HepG2 (cell line): ENCODE measurements around the gene TBC1D20. TPM values are rescaled to one million over a fixed set of nuclear protein-coding genes. Genes with fewer than 3 reads are reported as not detected.

Experiments used
- CENPT ChIP-seq: sonication (generic); formaldehyde crosslinking; IDR thresholded peaks from 2 replicates; pipeline ENCODE4 v1.8.0; 2022; ENCODE audit warnings: low read depth, mild to moderate bottlenecking, moderate library complexity, missing genetic modification reagents
- DNMT1 ChIP-seq: sonication (generic); formaldehyde crosslinking; IDR thresholded peaks from 2 replicates; pipeline ENCODE4 v1.5.1; 2020; ENCODE audit warnings: mild to moderate bottlenecking, missing genetic modification reagents
- LBX2 ChIP-seq: sonication (generic); formaldehyde crosslinking; IDR thresholded peaks from 2 replicates; pipeline ENCODE4 v1.5.0; 2020; ENCODE audit warnings: missing genetic modification reagents, mild to moderate bottlenecking, borderline replicate concordance
- MIER2 ChIP-seq: IDR thresholded peaks from 2 replicates; pipeline ENCODE4 v1.6.1; 2016; ENCODE audit warnings: missing biosample characterization, missing genetic modification reagents
- MZF1 ChIP-seq: sonication (generic); formaldehyde crosslinking; IDR thresholded peaks from 2 replicates; pipeline ENCODE4 v1.8.1; 2023; ENCODE audit warnings: mild to moderate bottlenecking, missing genetic modification reagents, borderline replicate concordance
- RBFOX2 ChIP-seq: fragments of 200-400 bp; formaldehyde crosslinking; IDR thresholded peaks from 2 replicates; pipeline ENCODE4 v1.6.1; 2017; ENCODE audit warnings: low read depth, mild to moderate bottlenecking, low read length
- TBX2 ChIP-seq: sonication (generic); formaldehyde crosslinking; IDR thresholded peaks from 2 replicates; pipeline ENCODE4 v1.5.0; 2020; ENCODE audit warnings: missing genetic modification reagents, mild to moderate bottlenecking, borderline replicate concordance
- ZFP36 ChIP-seq: fragments of 150-350 bp; IDR thresholded peaks from 2 replicates; pipeline ENCODE4 v1.6.1; 2018; ENCODE audit warnings: borderline replicate concordance, low read length, low read depth; ENCODE audit not compliant: partially characterized antibody
- ZMAT5 ChIP-seq: sonication (generic); formaldehyde crosslinking; IDR thresholded peaks from 2 replicates; pipeline ENCODE4 v1.5.0; 2020; ENCODE audit warnings: mild to moderate bottlenecking, low read depth, missing genetic modification reagents, borderline replicate concordance
- ZNF253 ChIP-seq: sonication (generic); formaldehyde crosslinking; IDR thresholded peaks from 2 replicates; pipeline ENCODE4 v1.8.0; 2022; ENCODE audit warnings: mild to moderate bottlenecking, missing genetic modification reagents, borderline replicate concordance
- ZNF383 ChIP-seq: sonication (generic); formaldehyde crosslinking; IDR thresholded peaks from 2 replicates; pipeline ENCODE4 v1.4.0; 2020; ENCODE audit warnings: missing genetic modification reagents, mild to moderate bottlenecking, borderline replicate concordance
- ZNF468 ChIP-seq: sonication (generic); formaldehyde crosslinking; IDR thresholded peaks from 2 replicates; pipeline ENCODE4 v1.8.0; 2022; ENCODE audit warnings: mild to moderate bottlenecking, moderate library complexity, missing genetic modification reagents
- ZNF670 ChIP-seq: sonication (generic); formaldehyde crosslinking; IDR thresholded peaks from 2 replicates; pipeline ENCODE4 v1.8.0; 2022; ENCODE audit warnings: mild to moderate bottlenecking, missing genetic modification reagents, borderline replicate concordance
- polyA plus RNA-seq, 8 experiments: library from polyadenylated mRNA; depleted of rRNA in 3 of 8; stranded (reverse) in 7 of 8; unstranded in 1 of 8; fragments of >200 nt; fragmentation: Illumina TruSeq in 4 of 8; extraction: Trizol in 4 of 8; gene quantifications; 2 replicates each; pipeline versions ENCODE4 v1.2.1 to v1.2.3, GENCODE V29; 2011 to 2016; ENCODE audit warnings: low read depth in 4 of 8, missing spikeins in 1 of 8, mixed read lengths in 1 of 8; ENCODE audit not compliant: insufficient read depth in 1 of 8
- total RNA-seq, 5 experiments: library from RNA; depleted of rRNA; stranded (reverse); fragments of >200 nt; fragmentation: Illumina TruSeq; extraction: Trizol; gene quantifications; 2 replicates each; pipeline ENCODE4 v1.2.3, GENCODE V29; 2016; ENCODE audit warnings: low read depth in 1 of 5
- TF ChIP-seq, protein P1 (sequence below): sonication (generic); formaldehyde crosslinking; conservative IDR thresholded peaks from 2 replicates; pipeline ENCODE4 v1.8.1; 2023; ENCODE audit warnings: missing genetic modification reagents
- TF ChIP-seq, protein P2 (sequence below): sonication (generic); formaldehyde crosslinking; IDR thresholded peaks from 2 replicates; pipeline ENCODE4 v1.5.1; 2020; ENCODE audit warnings: missing genetic modification reagents, mild to moderate bottlenecking, borderline replicate concordance
- TF ChIP-seq, protein P3 (sequence below): sonication (generic); formaldehyde crosslinking; IDR thresholded peaks from 2 replicates; pipeline ENCODE4 v1.4.0; 2020; ENCODE audit warnings: low read depth, missing genetic modification reagents
- TF ChIP-seq, protein P4 (sequence below): sonication (generic); formaldehyde crosslinking; conservative IDR thresholded peaks from 2 replicates; pipeline ENCODE4 v1.4.0; 2020; ENCODE audit warnings: missing genetic modification reagents

TBC1D20 gene
- total and polyA plus RNA-seq, 2 of the 13 experiments (the other 11 are each of a cell fraction or from before 2014, with no cell fraction given), result 36.6 to 47.1 TPM

DNA sequence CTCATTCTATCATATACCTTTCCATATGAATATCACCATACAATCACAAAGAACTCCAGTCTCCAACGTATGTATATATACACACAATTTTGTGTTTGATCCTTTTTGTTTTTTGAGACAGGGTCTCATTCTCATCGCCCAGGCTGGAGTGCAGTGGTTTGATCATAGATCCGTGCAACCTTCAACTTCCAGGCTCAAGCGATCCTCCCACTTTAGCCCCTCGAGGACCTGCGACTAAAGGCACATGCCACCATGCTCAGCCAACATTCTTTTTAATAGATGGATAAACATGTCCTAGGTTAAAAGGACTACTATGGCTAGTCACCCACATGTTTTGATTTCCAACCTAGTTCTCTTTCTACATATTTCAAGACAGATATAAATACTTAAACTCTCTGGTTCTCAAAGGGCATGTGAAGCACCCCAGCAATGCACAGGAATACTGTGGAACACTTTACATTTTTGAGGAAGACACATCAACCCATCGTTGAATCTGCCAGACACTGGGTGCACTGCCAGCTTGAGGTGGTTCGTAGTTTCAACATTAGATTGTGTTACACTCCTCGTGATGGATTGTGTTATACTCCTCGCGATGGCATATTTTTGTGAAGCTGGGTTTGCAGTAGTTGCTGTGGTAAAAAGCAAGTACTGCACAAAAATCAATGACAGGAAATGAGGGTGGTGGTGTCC is 40.9 kb upstream of the TBC1D20 start (continued):
- TF ChIP-seq ZFP36 (peak; percentile 22), LBX2 (CRISPR knock-in tag) (no peak), MIER2 (CRISPR knock-in tag) (no peak), ZNF468 (CRISPR knock-in tag) (no peak), RBFOX2 (no peak), CENPT (no peak), ZMAT5 (CRISPR knock-in tag) (no peak), ZNF670 (CRISPR knock-in tag) (no peak), DNMT1 (CRISPR knock-in tag) (no peak), TBX2 (CRISPR knock-in tag) (no peak), ZNF383 (no peak), ZNF253 (0 out of 2 replicates have a peak, but pooled peaks have one; percentile 36), MZF1 (CRISPR knock-in tag) (no peak)
- TF ChIP-seq, protein P1, sequence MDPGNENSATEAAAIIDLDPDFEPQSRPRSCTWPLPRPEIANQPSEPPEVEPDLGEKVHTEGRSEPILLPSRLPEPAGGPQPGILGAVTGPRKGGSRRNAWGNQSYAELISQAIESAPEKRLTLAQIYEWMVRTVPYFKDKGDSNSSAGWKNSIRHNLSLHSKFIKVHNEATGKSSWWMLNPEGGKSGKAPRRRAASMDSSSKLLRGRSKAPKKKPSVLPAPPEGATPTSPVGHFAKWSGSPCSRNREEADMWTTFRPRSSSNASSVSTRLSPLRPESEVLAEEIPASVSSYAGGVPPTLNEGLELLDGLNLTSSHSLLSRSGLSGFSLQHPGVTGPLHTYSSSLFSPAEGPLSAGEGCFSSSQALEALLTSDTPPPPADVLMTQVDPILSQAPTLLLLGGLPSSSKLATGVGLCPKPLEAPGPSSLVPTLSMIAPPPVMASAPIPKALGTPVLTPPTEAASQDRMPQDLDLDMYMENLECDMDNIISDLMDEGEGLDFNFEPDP (CRISPR knock-in tag), result peak; percentile 91
- TF ChIP-seq, protein P2, sequence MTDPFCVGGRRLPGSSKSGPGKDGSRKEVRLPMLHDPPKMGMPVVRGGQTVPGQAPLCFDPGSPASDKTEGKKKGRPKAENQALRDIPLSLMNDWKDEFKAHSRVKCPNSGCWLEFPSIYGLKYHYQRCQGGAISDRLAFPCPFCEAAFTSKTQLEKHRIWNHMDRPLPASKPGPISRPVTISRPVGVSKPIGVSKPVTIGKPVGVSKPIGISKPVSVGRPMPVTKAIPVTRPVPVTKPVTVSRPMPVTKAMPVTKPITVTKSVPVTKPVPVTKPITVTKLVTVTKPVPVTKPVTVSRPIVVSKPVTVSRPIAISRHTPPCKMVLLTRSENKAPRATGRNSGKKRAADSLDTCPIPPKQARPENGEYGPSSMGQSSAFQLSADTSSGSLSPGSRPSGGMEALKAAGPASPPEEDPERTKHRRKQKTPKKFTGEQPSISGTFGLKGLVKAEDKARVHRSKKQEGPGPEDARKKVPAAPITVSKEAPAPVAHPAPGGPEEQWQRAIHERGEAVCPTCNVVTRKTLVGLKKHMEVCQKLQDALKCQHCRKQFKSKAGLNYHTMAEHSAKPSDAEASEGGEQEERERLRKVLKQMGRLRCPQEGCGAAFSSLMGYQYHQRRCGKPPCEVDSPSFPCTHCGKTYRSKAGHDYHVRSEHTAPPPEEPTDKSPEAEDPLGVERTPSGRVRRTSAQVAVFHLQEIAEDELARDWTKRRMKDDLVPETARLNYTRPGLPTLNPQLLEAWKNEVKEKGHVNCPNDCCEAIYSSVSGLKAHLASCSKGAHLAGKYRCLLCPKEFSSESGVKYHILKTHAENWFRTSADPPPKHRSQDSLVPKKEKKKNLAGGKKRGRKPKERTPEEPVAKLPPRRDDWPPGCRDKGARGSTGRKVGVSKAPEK (CRISPR knock-in tag), result no peak
- TF ChIP-seq, protein P3, sequence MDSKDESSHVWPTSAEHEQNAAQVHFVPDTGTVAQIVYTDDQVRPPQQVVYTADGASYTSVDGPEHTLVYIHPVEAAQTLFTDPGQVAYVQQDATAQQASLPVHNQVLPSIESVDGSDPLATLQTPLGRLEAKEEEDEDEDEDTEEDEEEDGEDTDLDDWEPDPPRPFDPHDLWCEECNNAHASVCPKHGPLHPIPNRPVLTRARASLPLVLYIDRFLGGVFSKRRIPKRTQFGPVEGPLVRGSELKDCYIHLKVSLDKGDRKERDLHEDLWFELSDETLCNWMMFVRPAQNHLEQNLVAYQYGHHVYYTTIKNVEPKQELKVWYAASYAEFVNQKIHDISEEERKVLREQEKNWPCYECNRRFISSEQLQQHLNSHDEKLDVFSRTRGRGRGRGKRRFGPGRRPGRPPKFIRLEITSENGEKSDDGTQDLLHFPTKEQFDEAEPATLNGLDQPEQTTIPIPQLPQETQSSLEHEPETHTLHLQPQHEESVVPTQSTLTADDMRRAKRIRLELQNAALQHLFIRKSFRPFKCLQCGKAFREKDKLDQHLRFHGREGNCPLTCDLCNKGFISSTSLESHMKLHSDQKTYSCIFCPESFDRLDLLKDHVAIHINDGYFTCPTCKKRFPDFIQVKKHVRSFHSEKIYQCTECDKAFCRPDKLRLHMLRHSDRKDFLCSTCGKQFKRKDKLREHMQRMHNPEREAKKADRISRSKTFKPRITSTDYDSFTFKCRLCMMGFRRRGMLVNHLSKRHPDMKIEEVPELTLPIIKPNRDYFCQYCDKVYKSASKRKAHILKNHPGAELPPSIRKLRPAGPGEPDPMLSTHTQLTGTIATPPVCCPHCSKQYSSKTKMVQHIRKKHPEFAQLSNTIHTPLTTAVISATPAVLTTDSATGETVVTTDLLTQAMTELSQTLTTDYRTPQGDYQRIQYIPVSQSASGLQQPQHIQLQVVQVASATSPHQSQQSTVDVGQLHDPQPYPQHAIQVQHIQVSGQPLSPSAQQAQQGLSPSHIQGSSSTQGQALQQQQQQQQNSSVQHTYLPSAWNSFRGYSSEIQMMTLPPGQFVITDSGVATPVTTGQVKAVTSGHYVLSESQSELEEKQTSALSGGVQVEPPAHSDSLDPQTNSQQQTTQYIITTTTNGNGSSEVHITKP (CRISPR knock-in tag), result no peak
- TF ChIP-seq, protein P4, sequence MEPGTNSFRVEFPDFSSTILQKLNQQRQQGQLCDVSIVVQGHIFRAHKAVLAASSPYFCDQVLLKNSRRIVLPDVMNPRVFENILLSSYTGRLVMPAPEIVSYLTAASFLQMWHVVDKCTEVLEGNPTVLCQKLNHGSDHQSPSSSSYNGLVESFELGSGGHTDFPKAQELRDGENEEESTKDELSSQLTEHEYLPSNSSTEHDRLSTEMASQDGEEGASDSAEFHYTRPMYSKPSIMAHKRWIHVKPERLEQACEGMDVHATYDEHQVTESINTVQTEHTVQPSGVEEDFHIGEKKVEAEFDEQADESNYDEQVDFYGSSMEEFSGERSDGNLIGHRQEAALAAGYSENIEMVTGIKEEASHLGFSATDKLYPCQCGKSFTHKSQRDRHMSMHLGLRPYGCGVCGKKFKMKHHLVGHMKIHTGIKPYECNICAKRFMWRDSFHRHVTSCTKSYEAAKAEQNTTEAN, result no peak
